Vagina (tissue), 2 donors: ENCODE results near the gene SPATA31A6.
"Not testable (repeated sequence)": the region's sequence is repeated elsewhere in the genome, so short reads cannot be mapped to it uniquely, and the experiment has no call there.

Experiments
- POLR2A ChIP-seq, 2 donors: fragments of 450-650 bp; IDR thresholded peaks; one replicate each; pipeline ENCODE4 v1.6.1; 2017; ENCODE audit warnings: antibody characterized with exemption in 2 of 2, mild to moderate bottlenecking in 2 of 2, moderate library complexity in 2 of 2
- POLR2AphosphoS5 ChIP-seq, 2 donors: sonication (generic); formaldehyde crosslinking; IDR thresholded peaks; one replicate each; pipeline ENCODE4 v1.9.0; 2017; ENCODE audit warnings: antibody characterized with exemption in 2 of 2, mild to moderate bottlenecking in 2 of 2, low read depth in 1 of 2; ENCODE audit not compliant: insufficient read depth in 1 of 2
- TF ChIP-seq, protein P1 (sequence below), 3 experiments: fragments of 450-650 bp in 2 of 3; fragments of 200-600 bp in 1 of 3; sonication (generic) in 1 of 3; IDR thresholded peaks; one replicate each; pipeline ENCODE4 v1.5.1; 2017 to 2019; ENCODE audit warnings: antibody characterized with exemption in 3 of 3, mild to moderate bottlenecking in 2 of 3, moderate library complexity in 2 of 3

GRCh38 chr9:42237381-42237780, 53.9 kb downstream of the SPATA31A6 start:
- TF ChIP-seq, protein P1, sequence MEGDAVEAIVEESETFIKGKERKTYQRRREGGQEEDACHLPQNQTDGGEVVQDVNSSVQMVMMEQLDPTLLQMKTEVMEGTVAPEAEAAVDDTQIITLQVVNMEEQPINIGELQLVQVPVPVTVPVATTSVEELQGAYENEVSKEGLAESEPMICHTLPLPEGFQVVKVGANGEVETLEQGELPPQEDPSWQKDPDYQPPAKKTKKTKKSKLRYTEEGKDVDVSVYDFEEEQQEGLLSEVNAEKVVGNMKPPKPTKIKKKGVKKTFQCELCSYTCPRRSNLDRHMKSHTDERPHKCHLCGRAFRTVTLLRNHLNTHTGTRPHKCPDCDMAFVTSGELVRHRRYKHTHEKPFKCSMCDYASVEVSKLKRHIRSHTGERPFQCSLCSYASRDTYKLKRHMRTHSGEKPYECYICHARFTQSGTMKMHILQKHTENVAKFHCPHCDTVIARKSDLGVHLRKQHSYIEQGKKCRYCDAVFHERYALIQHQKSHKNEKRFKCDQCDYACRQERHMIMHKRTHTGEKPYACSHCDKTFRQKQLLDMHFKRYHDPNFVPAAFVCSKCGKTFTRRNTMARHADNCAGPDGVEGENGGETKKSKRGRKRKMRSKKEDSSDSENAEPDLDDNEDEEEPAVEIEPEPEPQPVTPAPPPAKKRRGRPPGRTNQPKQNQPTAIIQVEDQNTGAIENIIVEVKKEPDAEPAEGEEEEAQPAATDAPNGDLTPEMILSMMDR (IDR thresholded peaks at IDR 0.05): not testable (repeated sequence)
- not testable (repeated sequence) for TF ChIP-seq POLR2A (IDR thresholded peaks at IDR 0.05); POLR2AphosphoS5 (IDR thresholded peaks at IDR 0.05; ENCODE audit: insufficient read depth in 1 of 2, low read depth in 1 of 2)
